Tibial nerve (tissue), 4 donors: ENCODE measurements around the gene CRYBG1. TPM values are rescaled to one million over a fixed set of nuclear protein-coding genes. Genes with fewer than 3 reads are reported as not detected.

Experiments used
- DNase-seq, 2 donors: peaks; one replicate each; pipeline ENCODE4 v3.0.0-alpha.2; 2019; ENCODE audit warnings: low spot score in 2 of 2
- H3K27ac ChIP-seq, 4 donors: fragments of 200-600 bp; sonication (generic) in 3 of 4; one replicate each; pipeline ENCODE4 v1.5.1; 2017 to 2019; ENCODE audit warnings: mild to moderate bottlenecking in 1 of 4
- H3K27me3 ChIP-seq, 2 donors: fragments of 200-600 bp; sonication (generic) in 1 of 2; one replicate each; pipeline versions ENCODE4 v1.5.1 to v1.6.0; 2017 to 2019
- H3K36me3 ChIP-seq, 3 donors: fragments of 200-600 bp; sonication (generic); one replicate each; pipeline ENCODE4 v1.5.1; 2018 to 2019
- H3K4me1 ChIP-seq, 4 donors: fragments of 200-600 bp; sonication (generic) in 3 of 4; one replicate each; pipeline ENCODE4 v1.5.1; 2017 to 2019
- H3K4me3 ChIP-seq, 4 donors: fragments of 200-600 bp; sonication (generic) in 3 of 4; one replicate each; pipeline ENCODE4 v1.5.1; 2017 to 2019; ENCODE audit warnings: mild to moderate bottlenecking in 1 of 4, moderate library complexity in 1 of 4
- H3K9me3 ChIP-seq, 4 donors: fragments of 200-600 bp; sonication (generic) in 3 of 4; one replicate each; pipeline ENCODE4 v1.5.1; 2017 to 2019
- EP300 ChIP-seq, 2 donors: sonication (generic); formaldehyde crosslinking; IDR thresholded peaks; one replicate each; pipeline ENCODE4 v1.6.1; 2017; ENCODE audit warnings: antibody characterized with exemption in 2 of 2, mild to moderate bottlenecking in 1 of 2
- POLR2A ChIP-seq, 2 donors: fragments of 450-650 bp; IDR thresholded peaks; one replicate each; pipeline ENCODE4 v1.6.1; 2017; ENCODE audit warnings: antibody characterized with exemption in 2 of 2, mild to moderate bottlenecking in 2 of 2, moderate library complexity in 2 of 2
- WGBS, 2 donors: methylation state at CpG; one replicate each; pipeline ENCODE4 v1.1.5; 2018; 5-methylcytosine and 5-hydroxymethylcytosine counted together
- total RNA-seq, 4 donors: library from RNA; depleted of rRNA; stranded (reverse); fragments of >200 nt; gene quantifications; one replicate each; pipeline ENCODE4 v1.1.0, GENCODE V29; 2016
- TF ChIP-seq, protein P1 (sequence below), 5 experiments: fragments of 200-600 bp in 3 of 5; fragments of 450-650 bp in 2 of 5; sonication (generic) in 3 of 5; IDR thresholded peaks; one replicate each; pipeline ENCODE4 v1.5.1; 2016 to 2019; ENCODE audit warnings: antibody characterized with exemption in 5 of 5, mild to moderate bottlenecking in 3 of 5, moderate library complexity in 2 of 5

CRYBG1 gene
- total RNA-seq, 4 donors from 2014 or later = 5.9 to 15.3 (median 8.1) TPM

DNA sequence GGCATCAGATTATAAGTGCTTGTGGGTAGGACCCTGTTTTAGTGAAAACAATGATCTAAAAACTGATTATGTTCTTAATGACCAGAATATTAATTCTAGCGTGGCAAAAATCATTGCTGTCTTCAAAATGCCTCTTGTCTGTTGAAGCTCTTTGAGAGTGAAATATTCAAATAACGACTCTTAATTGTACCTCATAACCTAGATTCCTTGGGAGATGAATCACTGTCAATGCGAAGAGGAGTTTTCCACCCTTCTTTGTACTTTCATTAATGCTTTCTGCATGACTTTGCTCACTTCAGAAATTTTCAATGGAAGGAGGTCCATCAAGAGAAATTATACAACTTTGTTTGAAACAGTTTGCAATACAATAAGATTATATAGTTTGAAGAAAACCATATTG is 71.5 kb downstream of the CRYBG1 start:
- Histone ChIP-seq H3K27me3 (no peaks in the 10 kb centered on the region), H3K9me3 (no peaks in the 10 kb centered on the region), H3K4me3 (no peak overlapping the region), H3K36me3 (no peaks in the 10 kb centered on the region), H3K4me1 (no peaks in the 10 kb centered on the region), H3K27ac (no peak overlapping the region)
- 89% methylated on average over 3 of the region's 3 CpGs for WGBS, 2 donors
- no peak for DNase-seq
- TF ChIP-seq POLR2A (IDR thresholded peaks at IDR 0.05) (no peak), EP300 (IDR thresholded peaks at IDR 0.05) (no peak)
- TF ChIP-seq, protein P1, sequence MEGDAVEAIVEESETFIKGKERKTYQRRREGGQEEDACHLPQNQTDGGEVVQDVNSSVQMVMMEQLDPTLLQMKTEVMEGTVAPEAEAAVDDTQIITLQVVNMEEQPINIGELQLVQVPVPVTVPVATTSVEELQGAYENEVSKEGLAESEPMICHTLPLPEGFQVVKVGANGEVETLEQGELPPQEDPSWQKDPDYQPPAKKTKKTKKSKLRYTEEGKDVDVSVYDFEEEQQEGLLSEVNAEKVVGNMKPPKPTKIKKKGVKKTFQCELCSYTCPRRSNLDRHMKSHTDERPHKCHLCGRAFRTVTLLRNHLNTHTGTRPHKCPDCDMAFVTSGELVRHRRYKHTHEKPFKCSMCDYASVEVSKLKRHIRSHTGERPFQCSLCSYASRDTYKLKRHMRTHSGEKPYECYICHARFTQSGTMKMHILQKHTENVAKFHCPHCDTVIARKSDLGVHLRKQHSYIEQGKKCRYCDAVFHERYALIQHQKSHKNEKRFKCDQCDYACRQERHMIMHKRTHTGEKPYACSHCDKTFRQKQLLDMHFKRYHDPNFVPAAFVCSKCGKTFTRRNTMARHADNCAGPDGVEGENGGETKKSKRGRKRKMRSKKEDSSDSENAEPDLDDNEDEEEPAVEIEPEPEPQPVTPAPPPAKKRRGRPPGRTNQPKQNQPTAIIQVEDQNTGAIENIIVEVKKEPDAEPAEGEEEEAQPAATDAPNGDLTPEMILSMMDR (IDR thresholded peaks at IDR 0.05) = no peak

DNA sequence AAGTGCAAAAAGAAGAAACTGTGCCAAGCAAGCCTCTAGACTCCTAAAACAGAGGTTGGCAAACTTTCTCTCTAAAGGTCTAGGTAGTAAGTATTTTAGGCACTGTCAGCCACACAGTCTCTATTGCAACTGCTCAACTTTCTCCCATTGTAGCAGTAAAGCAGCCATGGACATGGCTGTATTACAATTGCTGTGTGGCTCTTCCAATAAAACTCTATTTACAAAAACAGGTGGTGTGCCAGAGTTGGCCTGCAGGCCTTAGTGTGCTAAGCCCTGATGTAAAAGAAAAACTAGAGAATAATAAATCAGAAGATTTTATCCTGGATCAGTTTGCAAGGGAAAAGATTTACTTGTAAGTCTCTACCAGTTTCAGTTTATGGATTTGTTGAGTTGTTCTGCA is 74.0 kb downstream of the CRYBG1 start:
- Histone ChIP-seq H3K27ac (no peak overlapping the region), H3K4me3 (no peak overlapping the region), H3K4me1 (no peaks in the 10 kb centered on the region), H3K36me3 (no peaks in the 10 kb centered on the region), H3K9me3 (no peaks in the 10 kb centered on the region), H3K27me3 (peaks cover 0 to 3% of the 10 kb centered on the region in 2 donors)
- DNase-seq = no peak
- TF ChIP-seq POLR2A (IDR thresholded peaks at IDR 0.05) (no peak), EP300 (IDR thresholded peaks at IDR 0.05) (no peak)
- TF ChIP-seq, protein P1 (IDR thresholded peaks at IDR 0.05) = no peak

DNA sequence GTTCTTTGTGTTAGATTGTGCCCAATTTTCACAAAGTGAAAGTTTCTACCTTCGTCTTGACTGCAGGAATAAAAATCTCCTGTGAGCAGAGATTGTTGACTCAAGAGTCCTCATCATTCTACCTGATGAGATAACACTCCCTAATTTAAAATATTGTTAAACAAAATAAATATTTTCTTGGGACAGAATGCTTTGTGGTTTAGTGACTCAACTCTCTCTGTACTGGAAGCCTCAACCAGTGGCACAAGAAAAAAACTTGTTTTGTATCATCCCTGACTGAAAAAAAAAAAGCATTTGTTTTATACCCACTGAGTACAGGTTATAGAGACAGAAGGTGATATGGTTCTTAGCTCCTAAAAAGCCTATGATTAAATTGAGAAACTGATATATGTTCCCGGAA is 78.9 kb downstream of the CRYBG1 start:
- no peak overlapping the region for H3K4me3 ChIP-seq
- no peaks in the 10 kb centered on the region for H3K9me3 ChIP-seq
- DNase-seq = no peak
- WGBS, 2 donors = 75 to 79% methylated on average over 2 of the region's 2 CpGs
- TF ChIP-seq POLR2A (IDR thresholded peaks at IDR 0.05) = no peak
- TF ChIP-seq, protein P1 (IDR thresholded peaks at IDR 0.05) = no peak
- TF ChIP-seq EP300 (IDR thresholded peaks at IDR 0.05) = no peak
- H3K27me3 ChIP-seq = peaks cover 0 to 6% of the 10 kb centered on the region in 2 donors
- no peaks in the 10 kb centered on the region for H3K36me3 ChIP-seq
- H3K4me1 ChIP-seq = no peaks in the 10 kb centered on the region
- H3K27ac ChIP-seq = no peak overlapping the region

DNA sequence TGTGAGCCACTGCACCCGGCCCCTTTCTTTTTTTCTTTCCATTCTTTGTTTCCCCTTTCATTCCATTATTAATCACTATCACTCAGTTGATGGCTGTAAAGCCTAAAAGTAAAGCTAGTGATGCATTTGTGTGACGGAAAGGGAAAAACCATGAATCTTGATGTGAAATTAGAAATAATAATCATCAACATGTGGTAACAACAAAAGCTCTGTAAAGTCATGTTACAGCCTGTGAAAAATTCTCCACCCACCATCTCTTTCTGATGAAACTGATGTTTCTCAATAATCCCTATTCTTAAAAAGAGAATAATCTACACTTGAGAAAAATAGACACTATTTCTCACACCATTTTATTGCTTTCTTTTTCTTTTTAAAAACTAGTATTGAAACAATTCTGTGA is 80.0 kb downstream of the CRYBG1 start:
- Histone ChIP-seq H3K4me1 (no peaks in the 10 kb centered on the region), H3K4me3 (no peak overlapping the region), H3K27ac (no peak overlapping the region), H3K36me3 (no peaks in the 10 kb centered on the region), H3K9me3 (no peaks in the 10 kb centered on the region), H3K27me3 (peaks cover 0 to 6% of the 10 kb centered on the region in 2 donors)
- DNase-seq = no peak
- 47 to 66% methylated on average over 2 of the region's 2 CpGs for WGBS, 2 donors
- TF ChIP-seq, protein P1 (IDR thresholded peaks at IDR 0.05) = no peak
- no peak for TF ChIP-seq EP300 (IDR thresholded peaks at IDR 0.05)
- TF ChIP-seq POLR2A (IDR thresholded peaks at IDR 0.05) = no peak

DNA sequence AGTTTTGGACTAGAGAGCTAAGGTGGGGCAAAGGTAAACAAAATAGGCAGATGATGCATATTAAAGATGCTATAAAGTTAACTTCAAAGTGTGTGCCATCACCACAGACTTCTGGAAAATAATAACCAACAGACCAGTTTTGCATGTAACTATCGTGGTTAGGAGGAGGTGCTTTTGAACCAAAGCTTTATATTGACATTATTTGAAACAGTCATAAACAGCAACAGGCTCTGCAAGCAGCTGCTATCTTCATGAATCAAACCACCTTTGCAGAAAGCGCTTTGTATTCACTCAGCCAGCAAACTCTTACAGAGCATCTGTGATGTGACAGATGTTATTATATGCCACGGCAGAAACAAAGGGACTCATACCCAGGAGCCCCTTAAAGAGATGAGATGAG is 81.9 kb downstream of the CRYBG1 start:
- Histone ChIP-seq H3K36me3 (no peaks in the 10 kb centered on the region), H3K27ac (no peak overlapping the region), H3K27me3 (peaks cover 0 to 6% of the 10 kb centered on the region in 2 donors), H3K4me3 (no peak overlapping the region), H3K9me3 (no peaks in the 10 kb centered on the region), H3K4me1 (no peaks in the 10 kb centered on the region)
- DNase-seq = no peak
- WGBS, 2 donors = 52 to 71% methylated on average over 3 of the region's 3 CpGs
- TF ChIP-seq, protein P1 (IDR thresholded peaks at IDR 0.05) = no peak
- TF ChIP-seq POLR2A (IDR thresholded peaks at IDR 0.05) = no peak
- no peak for TF ChIP-seq EP300 (IDR thresholded peaks at IDR 0.05)
